Bronchial epithelial cell (primary cell): ENCODE data around the gene NRN1L. TPM values are rescaled to one million over a fixed set of nuclear protein-coding genes. Genes with fewer than 3 reads are reported as not detected.

Experiments
- DNase-seq: peaks from one replicate; pipeline ENCODE4 v3.0.0-alpha.2; 2010; ENCODE audit warnings: low read depth
- FAIRE-seq: peaks from 2 replicates; lab custom pipeline; 2011; peaks lifted over from hg19 to GRCh38; lab: Jason Lieb, UNC
- H3K27me3 ChIP-seq: 2 replicates; pipeline ENCODE4 v1.5.1; 2011; ENCODE audit warnings: low read length; ENCODE audit not compliant: control insufficient read depth, insufficient read depth
- H3K36me3 ChIP-seq: 2 replicates; pipeline ENCODE4 v1.5.1; 2011; ENCODE audit warnings: low read length; ENCODE audit not compliant: control insufficient read depth, insufficient read depth
- H3K4me3 ChIP-seq: 2 replicates; pipeline ENCODE4 v1.5.1; 2011; ENCODE audit warnings: mild to moderate bottlenecking, low read depth, low read length, control low read depth
- CTCF ChIP-seq: IDR thresholded peaks from 2 replicates; pipeline ENCODE4 v1.5.1; 2011; ENCODE audit warnings: mild to moderate bottlenecking, moderate library complexity, low read length, control low read depth, inconsistent platforms; ENCODE audit not compliant: insufficient read depth, severe bottlenecking
- total RNA-seq: library from RNA; depleted of rRNA; stranded (reverse); fragments of >200 nt; gene quantifications from 2 replicates; pipeline ENCODE4 v1.2.1, GENCODE V29; 2014

The NRN1L gene
- total RNA-seq, 1 donor from 2014 or later: not detected

GRCh38 chr16:67883146-67883871 is 1.4 kb upstream of the NRN1L start:
- TF ChIP-seq CTCF: no peak
- FAIRE-seq: no peak
- DNase-seq: no peak
- Histone ChIP-seq H3K36me3 (peaks cover 47% of the 10 kb centered on the region), H3K4me3 (no peak overlapping the region), H3K27me3 (no peaks in the 10 kb centered on the region)

- no peaks in the 10 kb centered on the region for H3K27me3 ChIP-seq
- no peak overlapping the region for H3K4me3 ChIP-seq
- TF ChIP-seq CTCF: peak; percentile 94
- FAIRE-seq (no peak), DNase-seq (no peak)
- H3K36me3 ChIP-seq: peaks cover 42% of the 10 kb centered on the region
These were observed 818 bp upstream of the NRN1L start for GRCh38 chr16:67883872-67884261.

GRCh38 chr16:67885545-67885944 is 860 bp downstream of the NRN1L start:
- DNase-seq (no peak), FAIRE-seq (no peak)
- Histone ChIP-seq H3K36me3 (peaks cover 30% of the 10 kb centered on the region), H3K4me3 (no peak overlapping the region), H3K27me3 (no peaks in the 10 kb centered on the region)
- TF ChIP-seq CTCF: no peak

GRCh38 chr16:67885976-67886375 is 1.3 kb downstream of the NRN1L start:
- no peaks in the 10 kb centered on the region for H3K27me3 ChIP-seq
- FAIRE-seq (no peak), DNase-seq (no peak)
- no peak for TF ChIP-seq CTCF
- no peak overlapping the region for H3K4me3 ChIP-seq
- H3K36me3 ChIP-seq: peaks cover 28% of the 10 kb centered on the region

- DNase-seq (no peak), FAIRE-seq (no peak)
- Histone ChIP-seq H3K36me3 (peaks cover 24% of the 10 kb centered on the region), H3K4me3 (no peak overlapping the region), H3K27me3 (no peaks in the 10 kb centered on the region)
- TF ChIP-seq CTCF: no peak
These were observed 1.7 kb downstream of the NRN1L start for GRCh38 chr16:67886387-67886786.

GRCh38 chr16:67888331-67888730 is 3.6 kb downstream of the NRN1L start:
- FAIRE-seq (no peak), DNase-seq (no peak)
- Histone ChIP-seq H3K27me3 (no peaks in the 10 kb centered on the region), H3K4me3 (no peak overlapping the region), H3K36me3 (peaks cover 13% of the 10 kb centered on the region)
- TF ChIP-seq CTCF: no peak
